Panc1 (cell line): ENCODE measurements around the gene SCAMP3.

ENCODE experiments used
- SIN3A ChIP-seq: IDR thresholded peaks from 2 replicates; pipeline ENCODE4 v1.6.1; 2012; ENCODE audit warnings: low read depth, mild to moderate bottlenecking, low read length, moderate library complexity, borderline replicate concordance; ENCODE audit not compliant: insufficient read depth
- TCF7L2 ChIP-seq: IDR thresholded peaks from 2 replicates; pipeline ENCODE4 v1.6.1; 2011; ENCODE audit warnings: mild to moderate bottlenecking, low read depth, low read length, inconsistent platforms
- TF ChIP-seq, protein P1 (sequence below): fragments of 450-650 bp; IDR thresholded peaks from 2 replicates; pipeline ENCODE4 v1.5.1; 2017; ENCODE audit warnings: mild to moderate bottlenecking
- TF ChIP-seq, protein P2 (sequence below), 2 experiments: IDR thresholded peaks; 2 replicates each; pipeline ENCODE4 v1.6.1; 2011 to 2012; ENCODE audit warnings: low read depth in 2 of 2, control low read depth in 1 of 2, low read length in 1 of 2, mild to moderate bottlenecking in 1 of 2, moderate library complexity in 1 of 2; ENCODE audit not compliant: insufficient read depth in 1 of 2

GRCh38 chr1:155272466-155273342 is 10.5 kb upstream of the SCAMP3 start:
- TF ChIP-seq, protein P1, sequence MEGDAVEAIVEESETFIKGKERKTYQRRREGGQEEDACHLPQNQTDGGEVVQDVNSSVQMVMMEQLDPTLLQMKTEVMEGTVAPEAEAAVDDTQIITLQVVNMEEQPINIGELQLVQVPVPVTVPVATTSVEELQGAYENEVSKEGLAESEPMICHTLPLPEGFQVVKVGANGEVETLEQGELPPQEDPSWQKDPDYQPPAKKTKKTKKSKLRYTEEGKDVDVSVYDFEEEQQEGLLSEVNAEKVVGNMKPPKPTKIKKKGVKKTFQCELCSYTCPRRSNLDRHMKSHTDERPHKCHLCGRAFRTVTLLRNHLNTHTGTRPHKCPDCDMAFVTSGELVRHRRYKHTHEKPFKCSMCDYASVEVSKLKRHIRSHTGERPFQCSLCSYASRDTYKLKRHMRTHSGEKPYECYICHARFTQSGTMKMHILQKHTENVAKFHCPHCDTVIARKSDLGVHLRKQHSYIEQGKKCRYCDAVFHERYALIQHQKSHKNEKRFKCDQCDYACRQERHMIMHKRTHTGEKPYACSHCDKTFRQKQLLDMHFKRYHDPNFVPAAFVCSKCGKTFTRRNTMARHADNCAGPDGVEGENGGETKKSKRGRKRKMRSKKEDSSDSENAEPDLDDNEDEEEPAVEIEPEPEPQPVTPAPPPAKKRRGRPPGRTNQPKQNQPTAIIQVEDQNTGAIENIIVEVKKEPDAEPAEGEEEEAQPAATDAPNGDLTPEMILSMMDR: no peak
- TF ChIP-seq SIN3A (no peak), TCF7L2 (no peak)
- TF ChIP-seq, protein P2, sequence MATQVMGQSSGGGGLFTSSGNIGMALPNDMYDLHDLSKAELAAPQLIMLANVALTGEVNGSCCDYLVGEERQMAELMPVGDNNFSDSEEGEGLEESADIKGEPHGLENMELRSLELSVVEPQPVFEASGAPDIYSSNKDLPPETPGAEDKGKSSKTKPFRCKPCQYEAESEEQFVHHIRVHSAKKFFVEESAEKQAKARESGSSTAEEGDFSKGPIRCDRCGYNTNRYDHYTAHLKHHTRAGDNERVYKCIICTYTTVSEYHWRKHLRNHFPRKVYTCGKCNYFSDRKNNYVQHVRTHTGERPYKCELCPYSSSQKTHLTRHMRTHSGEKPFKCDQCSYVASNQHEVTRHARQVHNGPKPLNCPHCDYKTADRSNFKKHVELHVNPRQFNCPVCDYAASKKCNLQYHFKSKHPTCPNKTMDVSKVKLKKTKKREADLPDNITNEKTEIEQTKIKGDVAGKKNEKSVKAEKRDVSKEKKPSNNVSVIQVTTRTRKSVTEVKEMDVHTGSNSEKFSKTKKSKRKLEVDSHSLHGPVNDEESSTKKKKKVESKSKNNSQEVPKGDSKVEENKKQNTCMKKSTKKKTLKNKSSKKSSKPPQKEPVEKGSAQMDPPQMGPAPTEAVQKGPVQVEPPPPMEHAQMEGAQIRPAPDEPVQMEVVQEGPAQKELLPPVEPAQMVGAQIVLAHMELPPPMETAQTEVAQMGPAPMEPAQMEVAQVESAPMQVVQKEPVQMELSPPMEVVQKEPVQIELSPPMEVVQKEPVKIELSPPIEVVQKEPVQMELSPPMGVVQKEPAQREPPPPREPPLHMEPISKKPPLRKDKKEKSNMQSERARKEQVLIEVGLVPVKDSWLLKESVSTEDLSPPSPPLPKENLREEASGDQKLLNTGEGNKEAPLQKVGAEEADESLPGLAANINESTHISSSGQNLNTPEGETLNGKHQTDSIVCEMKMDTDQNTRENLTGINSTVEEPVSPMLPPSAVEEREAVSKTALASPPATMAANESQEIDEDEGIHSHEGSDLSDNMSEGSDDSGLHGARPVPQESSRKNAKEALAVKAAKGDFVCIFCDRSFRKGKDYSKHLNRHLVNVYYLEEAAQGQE (IDR thresholded peaks at IDR 0.05; ENCODE audit: insufficient read depth in 1 of 2, low read depth in 2 of 2, low read length in 1 of 2): no peak
